Suppressor macrophage (primary cell): ENCODE data around the gene P2RY11.

Experiments
- DNase-seq, 4 experiments: peaks; one replicate each; pipeline ENCODE4 v3.0.0-alpha.2; 2020 to 2022

Gene P2RY11

GRCh38 chr19:10113964-10114650 lies 2.6 kb downstream of the P2RY11 start:
- DNase-seq = no peak

GRCh38 chr19:10114651-10115391 lies 3.3 kb downstream of the P2RY11 start:
- no peak for DNase-seq

- no peak for DNase-seq
Observed at GRCh38 chr19:10115392-10116084, 4.0 kb downstream of the P2RY11 start.

- DNase-seq = no peak
Observed at GRCh38 chr19:10116085-10116865, 4.8 kb downstream of the P2RY11 start.

- DNase-seq = no peak
Observed at GRCh38 chr19:10116866-10117616, 5.5 kb downstream of the P2RY11 start.

- no peak for DNase-seq
Observed at GRCh38 chr19:10118960-10119359, 7.5 kb downstream of the P2RY11 start.

GRCh38 chr19:10120538-10121189 lies 9.2 kb downstream of the P2RY11 start:
- no peak for DNase-seq

GRCh38 chr19:10122045-10122444 lies 10.6 kb downstream of the P2RY11 start:
- no peak for DNase-seq

GRCh38 chr19:10124429-10124828 lies 12.9 kb downstream of the P2RY11 start:
- DNase-seq = no peak

GRCh38 chr19:10126213-10126639 lies 14.7 kb downstream of the P2RY11 start:
- DNase-seq = peak; percentile 72 to 92 (median 82)

GRCh38 chr19:10132905-10133304 lies 21.4 kb downstream of the P2RY11 start:
- DNase-seq = peak; percentile 61 to 82 (median 72)

GRCh38 chr19:10133596-10133995 lies 22.1 kb downstream of the P2RY11 start:
- no peak for DNase-seq

GRCh38 chr19:10134040-10134439 lies 22.5 kb downstream of the P2RY11 start:
- no peak for DNase-seq

GRCh38 chr19:10135551-10136334 lies 24.2 kb downstream of the P2RY11 start:
- DNase-seq = no peak

- DNase-seq = no peak
Observed at GRCh38 chr19:10136936-10137335, 25.4 kb downstream of the P2RY11 start.

GRCh38 chr19:10137751-10138682 lies 26.5 kb downstream of the P2RY11 start:
- DNase-seq = no peak

GRCh38 chr19:10138879-10139795 lies 27.6 kb downstream of the P2RY11 start:
- no peak for DNase-seq

GRCh38 chr19:10139952-10140351 lies 28.5 kb downstream of the P2RY11 start:
- no peak for DNase-seq
